ENCODE data around the gene COQ4. TPM values are rescaled to one million over a fixed set of nuclear protein-coding genes. Genes with fewer than 3 reads are reported as not detected.

COQ4 gene
- total and polyA plus RNA-seq, 4 donors, result 12.8 to 53.3 (median 33.8) TPM

GRCh38 chr9:128321343-128321742 lies 1.3 kb upstream of the COQ4 start:
- Histone ChIP-seq H3K27ac (ENCODE audit: low read depth in 1 of 2, low read length in 2 of 2) (no peak overlapping the region), H3K36me3 (ENCODE audit: control insufficient read depth in 4 of 4, insufficient read depth in 3 of 4, low read depth in 1 of 4, low read length in 3 of 4) (peaks cover 0 to 27% (median 7%) of the 10 kb centered on the region in 4 donors), H3K4me3 (ENCODE audit: low read depth in 1 of 3, low read length in 3 of 3) (peak overlapping the region; percentile 69 to 89 (median 75)), H3K27me3 (ENCODE audit: control insufficient read depth in 4 of 4, insufficient read depth in 4 of 4, low read length in 3 of 4) (no peaks in the 10 kb centered on the region), H3K9ac (ENCODE audit: low read depth in 1 of 2, low read length in 2 of 2) (no peak overlapping the region), H3K9me3 (ENCODE audit: control insufficient read depth in 4 of 4, low read length in 3 of 4) (no peaks in the 10 kb centered on the region), H3K4me1 (ENCODE audit: control insufficient read depth in 4 of 4, insufficient read depth in 4 of 4, low read length in 3 of 4) (peaks cover 9 to 38% (median 31%) of the 10 kb centered on the region in 4 donors)
- 85% methylated on average over 7 of the region's 7 CpGs for WGBS
- TF ChIP-seq ATF3 (IDR thresholded peaks at IDR 0.05) (no peak), FOXA2 (IDR thresholded peaks at IDR 0.05) (no peak), JUND (IDR thresholded peaks at IDR 0.05) (no peak), GABPA (IDR thresholded peaks at IDR 0.05 in 1 of 2, conservative IDR thresholded peaks at IDR 0.05 in 1 of 2) (no peak), RXRA (IDR thresholded peaks at IDR 0.05) (no peak), RAD21 (IDR thresholded peaks at IDR 0.05) (no peak), EGR1 (IDR thresholded peaks at IDR 0.05; ENCODE audit: low read depth in 2 of 2) (no peak), HNF4G (IDR thresholded peaks at IDR 0.05) (no peak)
- DNase-seq (ENCODE audit: low spot score), result no peak

- Histone ChIP-seq H3K4me3 (ENCODE audit: low read depth in 1 of 3, low read length in 3 of 3) (peak overlapping the region; percentile 69 to 89 (median 75)), H3K27ac (ENCODE audit: low read depth in 1 of 2, low read length in 2 of 2) (peak overlapping the region in 1 of 2 donors; percentile 87), H3K36me3 (ENCODE audit: control insufficient read depth in 4 of 4, insufficient read depth in 3 of 4, low read depth in 1 of 4, low read length in 3 of 4) (peaks cover 0 to 22% (median 4%) of the 10 kb centered on the region in 4 donors), H3K27me3 (ENCODE audit: control insufficient read depth in 4 of 4, insufficient read depth in 4 of 4, low read length in 3 of 4) (no peaks in the 10 kb centered on the region), H3K9ac (ENCODE audit: low read depth in 1 of 2, low read length in 2 of 2) (peak overlapping the region; percentile 12 to 21), H3K4me1 (ENCODE audit: control insufficient read depth in 4 of 4, insufficient read depth in 4 of 4, low read length in 3 of 4) (peaks cover 9 to 38% (median 31%) of the 10 kb centered on the region in 4 donors), H3K9me3 (ENCODE audit: control insufficient read depth in 4 of 4, low read length in 3 of 4) (no peaks in the 10 kb centered on the region)
- DNase-seq (ENCODE audit: low spot score), result no peak
- WGBS, result 2% methylated on average over 21 of the region's 21 CpGs
- TF ChIP-seq HNF4A (conservative IDR thresholded peaks at IDR 0.05), result no peak
- TF ChIP-seq GABPA (IDR thresholded peaks at IDR 0.05 in 1 of 2, conservative IDR thresholded peaks at IDR 0.05 in 1 of 2), result no peak
- TF ChIP-seq NR2F2 (IDR thresholded peaks at IDR 0.05), result no peak
- TF ChIP-seq, protein P1, sequence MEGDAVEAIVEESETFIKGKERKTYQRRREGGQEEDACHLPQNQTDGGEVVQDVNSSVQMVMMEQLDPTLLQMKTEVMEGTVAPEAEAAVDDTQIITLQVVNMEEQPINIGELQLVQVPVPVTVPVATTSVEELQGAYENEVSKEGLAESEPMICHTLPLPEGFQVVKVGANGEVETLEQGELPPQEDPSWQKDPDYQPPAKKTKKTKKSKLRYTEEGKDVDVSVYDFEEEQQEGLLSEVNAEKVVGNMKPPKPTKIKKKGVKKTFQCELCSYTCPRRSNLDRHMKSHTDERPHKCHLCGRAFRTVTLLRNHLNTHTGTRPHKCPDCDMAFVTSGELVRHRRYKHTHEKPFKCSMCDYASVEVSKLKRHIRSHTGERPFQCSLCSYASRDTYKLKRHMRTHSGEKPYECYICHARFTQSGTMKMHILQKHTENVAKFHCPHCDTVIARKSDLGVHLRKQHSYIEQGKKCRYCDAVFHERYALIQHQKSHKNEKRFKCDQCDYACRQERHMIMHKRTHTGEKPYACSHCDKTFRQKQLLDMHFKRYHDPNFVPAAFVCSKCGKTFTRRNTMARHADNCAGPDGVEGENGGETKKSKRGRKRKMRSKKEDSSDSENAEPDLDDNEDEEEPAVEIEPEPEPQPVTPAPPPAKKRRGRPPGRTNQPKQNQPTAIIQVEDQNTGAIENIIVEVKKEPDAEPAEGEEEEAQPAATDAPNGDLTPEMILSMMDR (IDR thresholded peaks at IDR 0.05; ENCODE audit: low read depth, low read length, missing input control), result no peak
- TF ChIP-seq JUND (IDR thresholded peaks at IDR 0.05), result no peak
- TF ChIP-seq, protein P2, sequence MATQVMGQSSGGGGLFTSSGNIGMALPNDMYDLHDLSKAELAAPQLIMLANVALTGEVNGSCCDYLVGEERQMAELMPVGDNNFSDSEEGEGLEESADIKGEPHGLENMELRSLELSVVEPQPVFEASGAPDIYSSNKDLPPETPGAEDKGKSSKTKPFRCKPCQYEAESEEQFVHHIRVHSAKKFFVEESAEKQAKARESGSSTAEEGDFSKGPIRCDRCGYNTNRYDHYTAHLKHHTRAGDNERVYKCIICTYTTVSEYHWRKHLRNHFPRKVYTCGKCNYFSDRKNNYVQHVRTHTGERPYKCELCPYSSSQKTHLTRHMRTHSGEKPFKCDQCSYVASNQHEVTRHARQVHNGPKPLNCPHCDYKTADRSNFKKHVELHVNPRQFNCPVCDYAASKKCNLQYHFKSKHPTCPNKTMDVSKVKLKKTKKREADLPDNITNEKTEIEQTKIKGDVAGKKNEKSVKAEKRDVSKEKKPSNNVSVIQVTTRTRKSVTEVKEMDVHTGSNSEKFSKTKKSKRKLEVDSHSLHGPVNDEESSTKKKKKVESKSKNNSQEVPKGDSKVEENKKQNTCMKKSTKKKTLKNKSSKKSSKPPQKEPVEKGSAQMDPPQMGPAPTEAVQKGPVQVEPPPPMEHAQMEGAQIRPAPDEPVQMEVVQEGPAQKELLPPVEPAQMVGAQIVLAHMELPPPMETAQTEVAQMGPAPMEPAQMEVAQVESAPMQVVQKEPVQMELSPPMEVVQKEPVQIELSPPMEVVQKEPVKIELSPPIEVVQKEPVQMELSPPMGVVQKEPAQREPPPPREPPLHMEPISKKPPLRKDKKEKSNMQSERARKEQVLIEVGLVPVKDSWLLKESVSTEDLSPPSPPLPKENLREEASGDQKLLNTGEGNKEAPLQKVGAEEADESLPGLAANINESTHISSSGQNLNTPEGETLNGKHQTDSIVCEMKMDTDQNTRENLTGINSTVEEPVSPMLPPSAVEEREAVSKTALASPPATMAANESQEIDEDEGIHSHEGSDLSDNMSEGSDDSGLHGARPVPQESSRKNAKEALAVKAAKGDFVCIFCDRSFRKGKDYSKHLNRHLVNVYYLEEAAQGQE (IDR thresholded peaks at IDR 0.05), result no peak
Measured at GRCh38 chr9:128321879-128322403, 698 bp upstream of the COQ4 start.
